Choroid plexus epithelial cell (primary cell): Measurements from ENCODE around the gene ZBTB33.

ENCODE experiments used
- DNase-seq: peaks from one replicate; pipeline ENCODE4 v3.0.0-alpha.2; 2010; ENCODE audit warnings: low read depth
- H3K4me3 ChIP-seq: 2 replicates; pipeline ENCODE4 v1.5.1; 2011; ENCODE audit warnings: low read depth, mild to moderate bottlenecking, control low read depth, low read length, moderate library complexity
- CTCF ChIP-seq: conservative IDR thresholded peaks from 2 replicates; pipeline ENCODE4 v1.5.1; 2011; ENCODE audit warnings: low read depth, mild to moderate bottlenecking, control low read depth, inconsistent platforms, low read length, moderate library complexity

Gene ZBTB33

GRCh38 chrX:120305531-120306141 lies 55.0 kb downstream of the ZBTB33 start:
- no peak for TF ChIP-seq CTCF
- no peak for DNase-seq
- H3K4me3 ChIP-seq, result no peak overlapping the region

- no peak for TF ChIP-seq CTCF
- no peak for DNase-seq
Observed at GRCh38 chrX:120306630-120307029, 56.0 kb downstream of the ZBTB33 start.

More at GRCh38 chrX:120306630-120307029, 56.0 kb downstream of the ZBTB33 start:
- no peak overlapping the region for H3K4me3 ChIP-seq
